ENCODE measurements around the gene AAK1.

Gene AAK1

DNA sequence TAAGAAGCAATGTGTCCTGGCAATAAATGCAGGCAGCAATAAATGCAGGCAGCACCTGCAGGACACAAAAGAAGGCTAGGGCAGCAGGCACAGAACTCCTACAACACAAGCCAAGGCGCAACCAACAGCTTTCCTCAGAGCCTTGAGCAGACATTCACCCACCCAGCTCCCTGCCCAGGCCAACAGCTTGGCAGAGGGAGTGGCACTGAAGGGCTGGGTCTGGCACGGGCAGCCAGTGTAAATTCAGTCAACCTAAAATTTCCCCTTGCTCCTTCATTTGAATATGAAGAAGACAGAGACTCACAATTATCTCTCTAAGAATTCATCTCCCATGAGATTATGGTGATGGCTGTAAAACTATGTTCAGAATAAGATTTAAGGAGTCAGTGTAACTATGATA lies 35.4 kb downstream of the AAK1 start:
- TF ChIP-seq RAD21 (IDR thresholded peaks at IDR 0.05; ENCODE audit: low read depth) (no peak), ZBTB7A (IDR thresholded peaks at IDR 0.05; ENCODE audit: low read depth) (no peak), FOXM1 (IDR thresholded peaks at IDR 0.05; ENCODE audit: borderline replicate concordance, low read depth) (no peak), TAF1 (IDR thresholded peaks at IDR 0.05; ENCODE audit: low read depth) (no peak), MAX (IDR thresholded peaks at IDR 0.05) (no peak), TCF12 (IDR thresholded peaks at IDR 0.05; ENCODE audit: low read depth) (no peak), EP300 (IDR thresholded peaks at IDR 0.05; ENCODE audit: borderline replicate concordance) (no peak), REST (IDR thresholded peaks at IDR 0.05; ENCODE audit: low read depth) (no peak), YY1 (IDR thresholded peaks at IDR 0.05; ENCODE audit: low read depth) (no peak), CREB1 (IDR thresholded peaks at IDR 0.05; ENCODE audit: low read depth) (no peak), TEAD4 (IDR thresholded peaks at IDR 0.05) (no peak), CEBPB (IDR thresholded peaks at IDR 0.05) (no peak), EGR1 (IDR thresholded peaks at IDR 0.05) (no peak)
- TF ChIP-seq, protein P1, sequence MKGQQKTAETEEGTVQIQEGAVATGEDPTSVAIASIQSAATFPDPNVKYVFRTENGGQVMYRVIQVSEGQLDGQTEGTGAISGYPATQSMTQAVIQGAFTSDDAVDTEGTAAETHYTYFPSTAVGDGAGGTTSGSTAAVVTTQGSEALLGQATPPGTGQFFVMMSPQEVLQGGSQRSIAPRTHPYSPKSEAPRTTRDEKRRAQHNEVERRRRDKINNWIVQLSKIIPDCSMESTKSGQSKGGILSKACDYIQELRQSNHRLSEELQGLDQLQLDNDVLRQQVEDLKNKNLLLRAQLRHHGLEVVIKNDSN (IDR thresholded peaks at IDR 0.05) = no peak

DNA sequence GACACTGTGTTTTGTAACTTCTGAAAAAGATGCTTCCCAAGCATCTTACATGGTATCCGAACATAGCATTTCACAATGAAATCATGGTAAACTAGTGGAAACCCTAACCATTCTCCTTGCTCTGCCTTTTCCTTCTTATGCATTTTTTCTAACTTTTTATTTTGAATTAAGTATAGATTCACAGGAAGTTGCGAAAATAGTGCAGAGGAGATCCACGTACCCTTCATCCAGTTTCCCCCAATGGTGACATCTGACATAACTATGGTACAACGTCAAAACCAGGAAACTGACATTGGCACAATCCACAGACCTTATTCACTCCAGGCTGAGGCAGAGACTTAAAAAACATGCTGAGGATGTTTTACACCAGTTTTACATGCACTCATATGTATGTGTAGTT lies 38.3 kb downstream of the AAK1 start:
- TF ChIP-seq ZBTB7A (IDR thresholded peaks at IDR 0.05; ENCODE audit: low read depth) (no peak), RAD21 (IDR thresholded peaks at IDR 0.05; ENCODE audit: low read depth) (no peak), TCF12 (IDR thresholded peaks at IDR 0.05; ENCODE audit: low read depth) (no peak), EP300 (IDR thresholded peaks at IDR 0.05; ENCODE audit: borderline replicate concordance) (no peak), NFIC (IDR thresholded peaks at IDR 0.05) (no peak), CREB1 (IDR thresholded peaks at IDR 0.05; ENCODE audit: low read depth) (no peak), TEAD4 (IDR thresholded peaks at IDR 0.05) (no peak)
- TF ChIP-seq, protein P1 (IDR thresholded peaks at IDR 0.05) = no peak

- TF ChIP-seq CREB1 (IDR thresholded peaks at IDR 0.05; ENCODE audit: low read depth) (no peak), FOXM1 (IDR thresholded peaks at IDR 0.05; ENCODE audit: borderline replicate concordance, low read depth) (no peak), YY1 (IDR thresholded peaks at IDR 0.05; ENCODE audit: low read depth) (no peak), CEBPB (IDR thresholded peaks at IDR 0.05) (no peak), RAD21 (IDR thresholded peaks at IDR 0.05; ENCODE audit: low read depth) (no peak), REST (IDR thresholded peaks at IDR 0.05; ENCODE audit: low read depth) (no peak), NFIC (IDR thresholded peaks at IDR 0.05) (no peak), EP300 (IDR thresholded peaks at IDR 0.05; ENCODE audit: borderline replicate concordance) (no peak), TAF1 (IDR thresholded peaks at IDR 0.05; ENCODE audit: low read depth) (no peak), TCF12 (IDR thresholded peaks at IDR 0.05; ENCODE audit: low read depth) (no peak), ZBTB7A (IDR thresholded peaks at IDR 0.05; ENCODE audit: low read depth) (no peak), TEAD4 (IDR thresholded peaks at IDR 0.05) (no peak), MAX (IDR thresholded peaks at IDR 0.05) (no peak), EGR1 (IDR thresholded peaks at IDR 0.05) (no peak)
- TF ChIP-seq, protein P1 (IDR thresholded peaks at IDR 0.05) = no peak
Measured at GRCh38 chr2:69604836-69605235, 38.7 kb downstream of the AAK1 start.

DNA sequence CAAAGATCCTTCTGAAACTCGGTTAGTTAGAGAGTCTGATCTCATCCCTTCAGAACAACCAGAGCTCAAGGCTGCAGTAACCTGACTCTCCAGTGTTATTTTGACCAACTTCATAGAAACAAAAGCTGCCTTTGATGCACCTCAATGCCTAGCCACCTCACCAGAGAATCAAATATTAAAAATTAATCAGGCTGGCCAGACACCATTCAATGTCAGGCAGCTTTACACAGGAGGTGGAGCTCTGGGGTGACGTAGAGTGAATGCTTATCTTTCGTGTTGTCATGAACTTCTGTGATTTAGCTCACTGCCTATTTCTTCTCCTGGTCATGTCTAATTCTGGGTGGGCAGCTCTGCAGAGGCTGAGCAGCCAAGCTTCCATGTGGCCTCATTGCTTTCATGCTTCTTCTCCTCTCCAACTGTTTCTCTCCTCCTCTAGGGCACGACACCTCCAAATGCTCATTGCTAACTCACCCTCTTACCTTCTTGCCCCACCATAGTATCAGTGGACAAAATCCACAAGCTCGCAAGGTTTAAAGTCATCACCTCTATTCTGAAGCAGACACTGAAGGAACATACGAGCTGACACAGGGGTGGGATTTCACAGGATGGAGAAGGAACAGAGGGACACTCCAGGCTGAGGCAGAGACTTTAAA lies 39.4 kb downstream of the AAK1 start:
- TF ChIP-seq EGR1 (IDR thresholded peaks at IDR 0.05) (no peak), ZBTB7A (IDR thresholded peaks at IDR 0.05; ENCODE audit: low read depth) (no peak)

DNA sequence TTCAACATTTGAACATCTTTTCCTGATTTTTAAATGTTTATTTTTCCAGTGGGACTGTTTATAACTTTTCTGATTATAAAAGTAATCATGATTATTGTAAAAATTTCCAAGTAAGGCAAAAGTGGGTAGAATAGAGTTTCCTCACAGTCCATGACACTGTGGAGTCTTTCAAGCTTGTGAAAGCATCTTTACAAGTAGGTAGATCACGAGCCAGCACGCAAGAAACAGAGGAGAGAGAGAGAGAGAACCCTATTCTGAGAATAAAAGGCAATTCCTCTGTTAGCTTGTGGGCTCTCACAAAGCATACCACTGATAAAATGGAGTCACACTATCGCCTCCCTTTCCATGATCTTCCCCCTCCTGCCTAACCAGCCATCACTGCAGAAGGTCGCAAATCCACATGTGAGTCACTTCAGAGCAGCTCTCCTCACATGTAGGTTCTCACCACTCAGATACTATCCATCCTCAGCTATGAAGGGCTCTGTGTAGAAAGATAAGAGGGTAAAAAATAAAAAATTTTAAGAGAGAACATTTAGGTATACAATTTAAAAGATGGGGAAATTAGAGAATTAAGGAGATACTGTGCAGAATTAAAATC lies 40.3 kb downstream of the AAK1 start:
- no peak for TF ChIP-seq MAX (IDR thresholded peaks at IDR 0.05)

All from Ishikawa (cell line).